ENCODE results near the gene GSN. TPM values are rescaled to one million over a fixed set of nuclear protein-coding genes. Genes with fewer than 3 reads are reported as not detected.

The GSN gene
- total and polyA plus RNA-seq, 2 donors (not counting 1 experiment from before 2014, with no cell fraction given), result 38.4 to 45.4 TPM

DNA sequence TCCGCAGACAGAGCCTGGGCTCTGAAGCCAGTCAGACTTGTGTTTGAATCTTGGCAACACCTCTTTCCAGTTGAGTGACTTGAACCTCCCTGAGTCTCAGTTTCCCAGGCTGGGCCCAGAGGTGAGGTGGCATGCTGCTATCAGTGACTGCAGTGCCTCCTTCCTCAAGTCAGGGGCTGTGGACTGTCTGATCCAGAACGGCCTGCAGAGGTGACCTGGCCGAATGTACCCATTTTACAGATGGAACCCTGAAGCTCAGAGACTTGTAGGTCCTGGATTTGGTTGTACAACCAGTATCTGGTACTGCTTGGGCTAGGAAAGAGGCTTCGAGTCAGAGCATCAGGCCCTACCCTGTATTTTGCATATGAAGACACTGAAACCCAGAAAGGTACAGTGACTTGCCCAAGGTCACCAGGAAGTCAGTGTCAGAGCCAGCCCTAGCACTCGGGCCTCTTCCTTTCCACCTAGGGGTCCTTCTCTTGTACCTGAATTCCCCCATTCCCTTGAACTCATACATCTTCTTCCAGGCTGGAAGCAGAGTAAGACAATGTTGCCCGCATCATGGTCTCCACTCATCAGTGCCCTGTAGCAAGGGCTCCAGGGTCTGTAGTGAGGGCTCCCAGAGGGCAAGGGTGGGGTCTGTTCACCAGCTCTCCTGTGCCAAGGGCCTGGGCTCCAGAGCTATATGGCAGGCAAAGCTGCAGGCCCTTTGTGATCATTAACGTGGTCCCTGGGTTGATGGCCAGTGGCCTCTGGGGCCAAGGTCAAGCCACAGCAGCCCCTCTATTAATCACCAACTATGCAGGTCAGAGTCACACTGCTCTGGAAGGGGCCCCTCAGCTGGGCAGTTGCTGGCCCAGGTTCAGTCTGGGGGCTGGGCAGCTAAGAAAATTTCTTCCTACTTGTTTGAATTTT, 28.5 kb downstream of the GSN start:
- ChIA-PET CTCF (interaction anchor here (0.6 to 3.7 kb wide), 5 partner anchors 18 to 312 kb away, joined by 3 to 23 read pairs (median 6); no protein-coding TSS in a partner anchor), POLR2A (no interaction called here)
- Mint-ChIP-seq H3K27me3 (peaks cover 4% of the 10 kb centered on the region), H3K4me1 (peaks cover 25% of the 10 kb centered on the region), H3K27ac (no peak overlapping the region), H3K4me3 (no peak overlapping the region), H3K9me3 (ENCODE audit: insufficient read depth) (no peaks in the 10 kb centered on the region)
- no peak overlapping the region for H3K4me2 ChIP-seq (replicated peaks; ENCODE audit: low read depth, low read length, poor library complexity, severe bottlenecking)
- H3K4me3 ChIP-seq (ENCODE audit: control extremely low read depth in 1 of 5, extremely low read depth in 1 of 5, insufficient read depth in 1 of 5, low read depth in 2 of 5, low read length in 4 of 5), result no peak overlapping the region
- peaks cover 0 to 5% of the 10 kb centered on the region in 2 experiments for H3K36me3 ChIP-seq (replicated peaks in 1 of 2; ENCODE audit: control extremely low read depth in 1 of 2, control insufficient read depth in 1 of 2, extremely low read depth in 1 of 2, insufficient read depth in 2 of 2, low read length in 1 of 2)
- no peaks in the 10 kb centered on the region for H4K20me1 ChIP-seq (ENCODE audit: control insufficient read depth, insufficient read depth, low read length, poor library complexity, severe bottlenecking)
- intact Hi-C loops (cut with micrococcal nuclease), result loop anchor here (5.0 kb wide), 1 partner anchor 84 kb away; no protein-coding TSS in a partner anchor
- no peak overlapping the region for H3K27ac ChIP-seq (ENCODE audit: low read length in 2 of 2)
- H3K9ac ChIP-seq (ENCODE audit: low read length), result no peak overlapping the region
- DNase-seq (no peak), ATAC-seq (ENCODE audit: low read depth) (no peak)
- TF ChIP-seq EZH2 (IDR thresholded peaks at IDR 0.05; ENCODE audit: borderline replicate concordance, insufficient read depth, low read depth, low read length, poor library complexity, severe bottlenecking), result no peak
- no peak for TF ChIP-seq CTCF (IDR thresholded peaks at IDR 0.05)
- H3K4me1 ChIP-seq (ENCODE audit: control insufficient read depth in 2 of 2, insufficient read depth in 2 of 2, low read length in 2 of 2), result peaks cover 20 to 38% of the 10 kb centered on the region in 2 donors
- H2AFZ ChIP-seq (ENCODE audit: insufficient read depth, low read depth, low read length, poor library complexity, severe bottlenecking), result no peak overlapping the region
- H3K79me2 ChIP-seq (ENCODE audit: control insufficient read depth, insufficient read depth, low read length), result peaks cover 6% of the 10 kb centered on the region
- H3K27me3 ChIP-seq (replicated peaks in 1 of 4; ENCODE audit: control extremely low read depth in 1 of 4, control insufficient read depth in 3 of 4, insufficient read depth in 4 of 4, low read length in 3 of 4), result peaks cover 0 to 5% (median 2%) of the 10 kb centered on the region in 4 experiments
- WGBS (ENCODE audit: insufficient coverage), result 85% methylated on average over 7 of the region's 7 CpGs
- H3K9me3 ChIP-seq (ENCODE audit: control extremely low read depth in 1 of 3, control insufficient read depth in 2 of 3, insufficient read depth in 1 of 3, low read length in 2 of 3), result peaks cover 0 to 4% (median 0%) of the 10 kb centered on the region in 3 donors

DNA sequence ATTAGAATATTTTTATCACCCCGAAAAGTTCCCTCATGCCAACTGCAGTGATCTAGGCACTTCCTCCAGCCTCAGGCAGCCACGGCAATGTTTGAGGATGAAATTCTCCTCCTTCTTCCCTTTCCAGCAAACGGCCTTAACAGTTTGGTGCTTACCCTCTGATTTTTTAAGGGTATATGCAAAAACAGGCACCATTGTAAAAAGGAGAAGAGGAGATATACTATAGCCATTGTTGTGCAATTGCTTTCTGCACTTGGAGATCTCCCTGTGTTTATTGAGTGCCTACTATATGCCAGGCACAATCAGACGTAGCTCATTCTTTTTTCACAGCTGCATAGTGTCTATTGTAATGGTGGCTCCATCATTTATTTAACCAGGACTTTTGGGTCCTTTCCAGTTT, 29.4 kb downstream of the GSN start:
- Histone ChIP-seq H3K27ac (ENCODE audit: low read length in 2 of 2) (no peak overlapping the region), H3K4me1 (ENCODE audit: control insufficient read depth in 2 of 2, insufficient read depth in 2 of 2, low read length in 2 of 2) (peaks cover 20 to 38% of the 10 kb centered on the region in 2 donors), H3K36me3 (replicated peaks in 1 of 2; ENCODE audit: control extremely low read depth in 1 of 2, control insufficient read depth in 1 of 2, extremely low read depth in 1 of 2, insufficient read depth in 2 of 2, low read length in 1 of 2) (peaks cover 0 to 5% of the 10 kb centered on the region in 2 experiments), H4K20me1 (ENCODE audit: control insufficient read depth, insufficient read depth, low read length, poor library complexity, severe bottlenecking) (no peaks in the 10 kb centered on the region), H3K4me3 (ENCODE audit: control extremely low read depth in 1 of 5, extremely low read depth in 1 of 5, insufficient read depth in 1 of 5, low read depth in 2 of 5, low read length in 4 of 5) (no peak overlapping the region), H3K27me3 (replicated peaks in 1 of 4; ENCODE audit: control extremely low read depth in 1 of 4, control insufficient read depth in 3 of 4, insufficient read depth in 4 of 4, low read length in 3 of 4) (peaks cover 0 to 5% (median 2%) of the 10 kb centered on the region in 4 experiments), H3K79me2 (ENCODE audit: control insufficient read depth, insufficient read depth, low read length) (peaks cover 6% of the 10 kb centered on the region), H3K9ac (ENCODE audit: low read length) (no peak overlapping the region), H3K4me2 (replicated peaks; ENCODE audit: low read depth, low read length, poor library complexity, severe bottlenecking) (no peak overlapping the region), H3K9me3 (ENCODE audit: control extremely low read depth in 1 of 3, control insufficient read depth in 2 of 3, insufficient read depth in 1 of 3, low read length in 2 of 3) (peaks cover 0 to 4% (median 0%) of the 10 kb centered on the region in 3 donors), H2AFZ (ENCODE audit: insufficient read depth, low read depth, low read length, poor library complexity, severe bottlenecking) (peak overlapping the region; percentile 38)
- ATAC-seq (ENCODE audit: low read depth) (no peak), DNase-seq (no peak)
- Mint-ChIP-seq H3K27me3 (peaks cover 4% of the 10 kb centered on the region), H3K9me3 (ENCODE audit: insufficient read depth) (no peaks in the 10 kb centered on the region), H3K4me3 (no peak overlapping the region), H3K27ac (peak overlapping the region; percentile 74), H3K4me1 (peaks cover 25% of the 10 kb centered on the region)
- intact Hi-C loops (cut with micrococcal nuclease), result loop anchor here (5.0 kb wide), 1 partner anchor 85 kb away; no protein-coding TSS in a partner anchor
- WGBS (ENCODE audit: insufficient coverage), result no CpG with 5 or more reads among the region's 4 CpGs
- TF ChIP-seq EZH2 (IDR thresholded peaks at IDR 0.05; ENCODE audit: borderline replicate concordance, insufficient read depth, low read depth, low read length, poor library complexity, severe bottlenecking), result no peak
- TF ChIP-seq CTCF (IDR thresholded peaks at IDR 0.05), result no peak
- ChIA-PET POLR2A (no interaction called here), CTCF (interaction anchor here (0.8 to 3.7 kb wide), 4 partner anchors 11 to 84 kb away, joined by 3 to 23 read pairs (median 5); no protein-coding TSS in a partner anchor)
